Neutrophil (primary cell): Measurements from ENCODE around the gene FAM163B.

Experiments used
- H3K27ac ChIP-seq: fragments of 200-600 bp; sonication (generic); 2 replicates; pipeline ENCODE4 v1.5.1; 2016; ENCODE audit warnings: mild to moderate bottlenecking, moderate library complexity
- H3K27me3 ChIP-seq: fragments of 200-600 bp; sonication (generic); 2 replicates; pipeline ENCODE4 v1.6.0; 2016; ENCODE audit warnings: mild to moderate bottlenecking
- H3K36me3 ChIP-seq: fragments of 200-600 bp; sonication (generic); 2 replicates; pipeline ENCODE4 v1.5.1; 2017
- H3K4me1 ChIP-seq, 2 experiments: fragments of 200-600 bp in 1 of 2; sonication (generic) in 1 of 2; 1 replicate in 1 of 2; 2 replicates in 1 of 2; pipeline versions ENCODE4 v1.5.1 to v1.6.1; 2013 to 2016; ENCODE audit warnings: low read depth in 1 of 2, low read length in 1 of 2, mild to moderate bottlenecking in 1 of 2, moderate library complexity in 1 of 2; ENCODE audit not compliant: control insufficient read depth in 1 of 2, insufficient read depth in 1 of 2
- H3K4me3 ChIP-seq, 2 experiments: fragments of 200-600 bp in 1 of 2; sonication (generic) in 1 of 2; 1 replicate in 1 of 2; 2 replicates in 1 of 2; pipeline ENCODE4 v1.5.1; 2013 to 2016; ENCODE audit warnings: low read depth in 1 of 2, low read length in 1 of 2, mild to moderate bottlenecking in 1 of 2, moderate library complexity in 1 of 2
- H3K9me3 ChIP-seq: fragments of 200-600 bp; sonication (generic); 2 replicates; pipeline ENCODE4 v1.5.1; 2016
- TF ChIP-seq, protein P1 (sequence below): fragments of 200-600 bp; sonication (generic); IDR thresholded peaks from 2 replicates; pipeline ENCODE4 v1.5.1; 2016; ENCODE audit warnings: antibody characterized with exemption

FAM163B gene

GRCh38 chr9:133591116-133591910, 17.9 kb downstream of the FAM163B start:
- H3K4me1 ChIP-seq, result no peaks in the 10 kb centered on the region

DNA sequence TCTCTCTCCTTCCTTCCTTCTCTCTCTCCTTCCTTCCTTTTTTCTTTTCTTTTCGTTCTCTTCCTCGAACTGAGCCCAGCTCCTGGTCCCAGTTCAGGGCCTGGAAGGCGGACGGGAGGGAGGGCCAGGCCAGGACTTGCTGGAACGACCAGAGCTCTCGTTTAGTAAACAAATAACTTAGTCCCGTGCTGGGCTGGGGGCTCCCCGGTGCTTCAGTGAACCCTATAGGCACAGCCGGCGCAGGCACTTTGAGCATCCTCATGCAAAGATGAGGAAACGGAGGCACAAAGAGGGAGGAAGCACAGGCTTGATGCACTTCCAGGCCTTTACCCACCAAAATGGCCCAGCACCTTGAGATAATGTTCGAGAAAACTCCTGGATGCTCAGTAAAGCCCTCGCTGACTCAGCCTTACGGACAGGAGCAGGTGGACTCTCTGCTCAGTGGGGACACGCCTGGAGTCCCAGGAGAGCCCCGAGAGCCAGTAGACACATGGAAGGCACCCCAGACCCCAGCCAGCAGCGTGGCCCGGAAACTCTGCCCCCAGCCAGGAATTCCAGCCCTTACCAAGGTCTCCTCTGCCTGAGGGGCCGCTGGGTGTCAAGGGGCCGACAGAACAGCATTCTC, 18.8 kb downstream of the FAM163B start:
- H3K36me3 ChIP-seq, result no peaks in the 10 kb centered on the region
- H3K4me3 ChIP-seq, result no peak overlapping the region
- peaks cover 21% of the 10 kb centered on the region for H3K27me3 ChIP-seq
- H3K9me3 ChIP-seq, result no peaks in the 10 kb centered on the region
- TF ChIP-seq, protein P1, sequence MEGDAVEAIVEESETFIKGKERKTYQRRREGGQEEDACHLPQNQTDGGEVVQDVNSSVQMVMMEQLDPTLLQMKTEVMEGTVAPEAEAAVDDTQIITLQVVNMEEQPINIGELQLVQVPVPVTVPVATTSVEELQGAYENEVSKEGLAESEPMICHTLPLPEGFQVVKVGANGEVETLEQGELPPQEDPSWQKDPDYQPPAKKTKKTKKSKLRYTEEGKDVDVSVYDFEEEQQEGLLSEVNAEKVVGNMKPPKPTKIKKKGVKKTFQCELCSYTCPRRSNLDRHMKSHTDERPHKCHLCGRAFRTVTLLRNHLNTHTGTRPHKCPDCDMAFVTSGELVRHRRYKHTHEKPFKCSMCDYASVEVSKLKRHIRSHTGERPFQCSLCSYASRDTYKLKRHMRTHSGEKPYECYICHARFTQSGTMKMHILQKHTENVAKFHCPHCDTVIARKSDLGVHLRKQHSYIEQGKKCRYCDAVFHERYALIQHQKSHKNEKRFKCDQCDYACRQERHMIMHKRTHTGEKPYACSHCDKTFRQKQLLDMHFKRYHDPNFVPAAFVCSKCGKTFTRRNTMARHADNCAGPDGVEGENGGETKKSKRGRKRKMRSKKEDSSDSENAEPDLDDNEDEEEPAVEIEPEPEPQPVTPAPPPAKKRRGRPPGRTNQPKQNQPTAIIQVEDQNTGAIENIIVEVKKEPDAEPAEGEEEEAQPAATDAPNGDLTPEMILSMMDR, result no peak
- H3K27ac ChIP-seq, result no peak overlapping the region
- no peaks in the 10 kb centered on the region for H3K4me1 ChIP-seq

More at GRCh38 chr9:133591116-133591910, 17.9 kb downstream of the FAM163B start:
- H3K27me3 ChIP-seq, result peaks cover 11% of the 10 kb centered on the region
- H3K36me3 ChIP-seq, result no peaks in the 10 kb centered on the region
- H3K27ac ChIP-seq, result no peak overlapping the region
- no peaks in the 10 kb centered on the region for H3K9me3 ChIP-seq
- no peak overlapping the region for H3K4me3 ChIP-seq
- TF ChIP-seq, protein P1, result no peak

DNA sequence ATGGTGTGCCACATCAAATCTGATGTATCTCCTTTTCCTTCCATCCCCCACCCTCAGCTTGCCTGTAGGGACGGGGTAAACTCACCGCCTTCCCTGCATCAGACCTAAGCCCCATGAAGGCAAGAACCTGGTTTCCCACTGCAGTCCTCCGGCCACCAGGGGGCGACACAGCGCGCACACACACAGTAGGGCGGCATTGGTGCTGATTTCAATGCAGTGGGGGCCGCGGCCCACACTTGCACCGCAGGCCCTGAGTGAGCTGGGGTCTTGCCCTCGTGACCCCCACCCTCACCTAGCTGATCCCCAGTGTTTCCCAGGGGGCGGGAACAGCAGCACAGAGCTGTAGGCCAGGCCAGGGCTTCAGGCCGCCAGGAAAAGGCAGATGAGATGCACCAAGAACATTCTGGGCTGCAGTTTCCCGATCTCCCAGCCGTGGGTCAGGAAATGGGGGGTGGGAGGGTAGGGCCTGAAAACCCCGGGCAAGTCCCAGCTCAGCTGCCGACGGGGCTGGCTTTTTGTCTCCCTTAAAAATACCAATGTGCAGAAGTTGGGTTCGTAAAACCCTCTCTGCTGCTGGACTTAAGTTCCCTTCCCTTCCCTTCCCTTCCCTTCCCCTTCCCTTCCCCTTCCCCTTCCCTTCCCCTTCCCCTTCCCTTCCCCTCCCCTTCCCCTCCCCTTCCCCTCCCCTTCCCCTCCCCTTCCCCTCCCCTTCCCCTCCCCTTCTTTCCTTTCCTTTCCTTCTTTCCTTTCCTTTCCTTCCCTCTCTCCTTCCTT, 19.5 kb downstream of the FAM163B start:
- TF ChIP-seq, protein P1, result no peak
- Histone ChIP-seq H3K27me3 (peaks cover 28% of the 10 kb centered on the region), H3K4me3 (no peak overlapping the region), H3K4me1 (no peaks in the 10 kb centered on the region), H3K27ac (no peak overlapping the region), H3K36me3 (no peaks in the 10 kb centered on the region), H3K9me3 (no peaks in the 10 kb centered on the region)

- peaks cover 44% of the 10 kb centered on the region for H3K27me3 ChIP-seq
- no peak overlapping the region for H3K4me3 ChIP-seq
- no peaks in the 10 kb centered on the region for H3K36me3 ChIP-seq
- TF ChIP-seq, protein P1, result no peak
- H3K9me3 ChIP-seq, result no peaks in the 10 kb centered on the region
- no peak overlapping the region for H3K27ac ChIP-seq
- H3K4me1 ChIP-seq, result no peaks in the 10 kb centered on the region
These were observed 21.7 kb downstream of the FAM163B start for GRCh38 chr9:133587466-133587865.

GRCh38 chr9:133587051-133587450, 22.1 kb downstream of the FAM163B start:
- H3K4me1 ChIP-seq, result no peaks in the 10 kb centered on the region
- no peaks in the 10 kb centered on the region for H3K36me3 ChIP-seq
- H3K27me3 ChIP-seq, result peaks cover 44% of the 10 kb centered on the region
- TF ChIP-seq, protein P1, result no peak
- H3K9me3 ChIP-seq, result no peaks in the 10 kb centered on the region
- no peak overlapping the region for H3K4me3 ChIP-seq
- H3K27ac ChIP-seq, result no peak overlapping the region
